ENCODE data around the gene SERPINB10.
"Not testable (repeated sequence)": the region's sequence is repeated elsewhere in the genome, so short reads cannot be mapped to it uniquely, and the experiment has no call there.

SERPINB10 gene

GRCh38 chr18:63892566-63892965 is 15.2 kb upstream of the SERPINB10 start:
- DNase-seq (ENCODE audit: low read depth): no peak

GRCh38 chr18:63894106-63894772 is 13.5 kb upstream of the SERPINB10 start:
- DNase-seq (ENCODE audit: low read depth): no peak

GRCh38 chr18:63895190-63895589 is 12.6 kb upstream of the SERPINB10 start:
- no peak for DNase-seq (ENCODE audit: low read depth)

- DNase-seq (ENCODE audit: low read depth): no peak
These were observed 10.7 kb upstream of the SERPINB10 start for GRCh38 chr18:63897072-63897471.

- no peak for DNase-seq (ENCODE audit: low read depth)
These were observed 8.6 kb upstream of the SERPINB10 start for GRCh38 chr18:63899206-63899605.

- DNase-seq (ENCODE audit: low read depth): no peak
These were observed 3.7 kb upstream of the SERPINB10 start for GRCh38 chr18:63903851-63904570.

GRCh38 chr18:63904694-63905093 is 3.1 kb upstream of the SERPINB10 start:
- DNase-seq (ENCODE audit: low read depth): no peak

- DNase-seq (ENCODE audit: low read depth): no peak
These were observed 2.4 kb upstream of the SERPINB10 start for GRCh38 chr18:63905361-63905760.

GRCh38 chr18:63906056-63906455 is 1.7 kb upstream of the SERPINB10 start:
- no peak for DNase-seq (ENCODE audit: low read depth)

GRCh38 chr18:63908858-63909257 is 1.1 kb downstream of the SERPINB10 start:
- DNase-seq (ENCODE audit: low read depth): no peak

- no peak for DNase-seq (ENCODE audit: low read depth)
These were observed 2.1 kb downstream of the SERPINB10 start for GRCh38 chr18:63909870-63910269.

- DNase-seq (ENCODE audit: low read depth): no peak
These were observed 10.1 kb downstream of the SERPINB10 start for GRCh38 chr18:63917817-63918216.

- DNase-seq (ENCODE audit: low read depth): no peak
These were observed 14.3 kb downstream of the SERPINB10 start for GRCh38 chr18:63922049-63922448.

GRCh38 chr18:63924551-63924950 is 16.8 kb downstream of the SERPINB10 start:
- DNase-seq (ENCODE audit: low read depth): peak; percentile 11

- no peak for DNase-seq (ENCODE audit: low read depth)
These were observed 20.6 kb downstream of the SERPINB10 start for GRCh38 chr18:63928331-63928730.

GRCh38 chr18:63929369-63929768 is 21.6 kb downstream of the SERPINB10 start:
- not testable (repeated sequence) for DNase-seq (ENCODE audit: low read depth)

- DNase-seq (ENCODE audit: low read depth): no peak
These were observed 23.1 kb downstream of the SERPINB10 start for GRCh38 chr18:63930773-63931354.

- DNase-seq (ENCODE audit: low read depth): no peak
These were observed 28.6 kb downstream of the SERPINB10 start for GRCh38 chr18:63936156-63936931.

GRCh38 chr18:63936932-63937393 is 29.2 kb downstream of the SERPINB10 start:
- DNase-seq (ENCODE audit: low read depth): no peak

GRCh38 chr18:63940008-63940407 is 32.2 kb downstream of the SERPINB10 start:
- no peak for DNase-seq (ENCODE audit: low read depth)

GRCh38 chr18:63940543-63941050 is 32.8 kb downstream of the SERPINB10 start:
- not testable (repeated sequence) for DNase-seq (ENCODE audit: low read depth)

Data from non-pigmented ciliary epithelial cell (primary cell).